Stimulated activated CD4-positive, alpha-beta T cell treated with anti-CD3 and anti-CD28 coated beads, Interleukin-4, amount 100 ng/mL, for 4 hours (primary cell): Measurements from ENCODE around the gene NME3.

Experiments
- DNase-seq, 2 experiments: peaks; one replicate each; pipeline ENCODE4 v3.0.0-alpha.2; 2020

Gene NME3

DNA sequence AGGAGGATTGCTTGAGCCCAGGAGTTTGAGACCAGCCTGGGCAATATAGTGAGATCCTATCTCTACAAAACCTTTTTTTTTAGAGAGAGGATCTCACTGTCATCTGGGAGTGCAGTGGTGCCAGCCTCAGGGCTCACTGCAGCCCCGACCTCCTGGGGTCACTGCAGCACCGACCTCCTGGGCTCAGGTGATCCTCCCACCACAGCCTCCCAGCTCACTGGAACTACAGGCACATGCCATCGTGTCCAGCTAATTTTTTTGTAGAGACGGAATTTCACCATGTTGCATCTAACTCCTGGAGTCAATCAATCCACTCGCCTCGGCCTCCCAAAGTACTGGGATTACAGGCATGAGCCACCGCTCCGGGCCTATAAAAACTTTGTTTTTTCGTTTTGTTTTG, 50.0 kb downstream of the NME3 start:
- DNase-seq: no peak
